Measurements from ENCODE around the gene OR2T3. TPM values are rescaled to one million over a fixed set of nuclear protein-coding genes. Genes with fewer than 3 reads are reported as not detected.
"Not testable (repeated sequence)": the region's sequence is repeated elsewhere in the genome, so short reads cannot be mapped to it uniquely, and the experiment has no call there.

Gene OR2T3
- total and polyA plus RNA-seq, 2 of the 4 experiments (the other 2 are of a cell fraction), result not detected

GRCh38 chr1:248445399-248445798 lies 27.8 kb upstream of the OR2T3 start, which contains the start of gene OR2T2:
Gene OR2T2, plus strand, starts transcription at chr1:248445637. Its CDS starts 7,161 bp downstream, at chr1:248452798.
- H3K27me3 ChIP-seq (ENCODE audit: control insufficient read depth, insufficient read depth, low read length); in situ Hi-C loops (cut with MboI; ENCODE audit: low sequenced_read_pairs); H3K18ac ChIP-seq (ENCODE audit: low read depth, low read length); CTCF ChIA-PET; DNase-seq; H3K9ac ChIP-seq (ENCODE audit: low read depth, low read length); H4K8ac ChIP-seq (ENCODE audit: low read depth in 2 of 2, low read length in 2 of 2); ATAC-seq (ENCODE audit: low read depth); H3K4me1 ChIP-seq (ENCODE audit: control insufficient read depth, insufficient read depth, low read length); H3K56ac ChIP-seq (ENCODE audit: extremely low read depth, insufficient read depth, low read length); H2AK9ac ChIP-seq (replicated peaks; ENCODE audit: low read depth, low read length, poor library complexity); H3K4me3 ChIP-seq (ENCODE audit: insufficient read depth, low read depth, low read length); H3K9me3 ChIP-seq (ENCODE audit: control insufficient read depth, insufficient read depth, low read length); H4K5ac ChIP-seq (ENCODE audit: low read depth, low read length); intact Hi-C loops (cut with micrococcal nuclease); H2AK5ac ChIP-seq (ENCODE audit: low read depth, low read length); dilution Hi-C loops (cut with HindIII; ENCODE audit: low sequenced_read_pairs, unreplicated experiment); POLR2A ChIA-PET (ENCODE audit: unreplicated experiment); H2BK20ac ChIP-seq (ENCODE audit: low read depth, low read length); H3K4me2 ChIP-seq (ENCODE audit: low read depth, low read length); H3K14ac ChIP-seq (replicated peaks; ENCODE audit: low read depth, low read length); H2BK15ac ChIP-seq (ENCODE audit: low read depth, low read length); H3K79me1 ChIP-seq (ENCODE audit: low read depth in 1 of 2, low read length in 2 of 2); H2BK5ac ChIP-seq (ENCODE audit: low read depth, low read length, poor library complexity, severe bottlenecking); BruUV-seq (replicated peaks); H4K91ac ChIP-seq (ENCODE audit: insufficient read depth, low read depth, low read length); H3K36me3 ChIP-seq (ENCODE audit: control insufficient read depth, insufficient read depth, low read length); H2AFZ ChIP-seq (replicated peaks; ENCODE audit: low read length, poor library complexity); H4K20me1 ChIP-seq (ENCODE audit: insufficient read depth, low read length); H3K27ac ChIP-seq (ENCODE audit: insufficient read depth, low read length); H3K23ac ChIP-seq (ENCODE audit: low read depth, low read length); H3K9me1 ChIP-seq (ENCODE audit: insufficient read depth, low read length); H2BK120ac ChIP-seq (ENCODE audit: low read depth, low read length); H3K4ac ChIP-seq (ENCODE audit: low read depth, low read length): not testable (repeated sequence)
- no CpG with 5 or more reads among the region's 2 CpGs for WGBS, 2 experiments (ENCODE audit: extremely low coverage in 2 of 2, insufficient read length in 1 of 2)

- CTCF ChIA-PET; H4K5ac ChIP-seq (ENCODE audit: low read depth, low read length); H3K18ac ChIP-seq (ENCODE audit: low read depth, low read length); H2BK15ac ChIP-seq (ENCODE audit: low read depth, low read length); H3K27ac ChIP-seq (ENCODE audit: insufficient read depth, low read length); H3K4me2 ChIP-seq (ENCODE audit: low read depth, low read length); H2AK5ac ChIP-seq (ENCODE audit: low read depth, low read length); H3K9me1 ChIP-seq (ENCODE audit: insufficient read depth, low read length); H3K4ac ChIP-seq (ENCODE audit: low read depth, low read length); H2AK9ac ChIP-seq (replicated peaks; ENCODE audit: low read depth, low read length, poor library complexity); POLR2A ChIA-PET (ENCODE audit: unreplicated experiment); H3K4me3 ChIP-seq (ENCODE audit: insufficient read depth, low read depth, low read length); H3K9ac ChIP-seq (ENCODE audit: low read depth, low read length); H3K23ac ChIP-seq (ENCODE audit: low read depth, low read length); H2AFZ ChIP-seq (replicated peaks; ENCODE audit: low read length, poor library complexity); H3K36me3 ChIP-seq (ENCODE audit: control insufficient read depth, insufficient read depth, low read length); ATAC-seq (ENCODE audit: low read depth); in situ Hi-C loops (cut with MboI; ENCODE audit: low sequenced_read_pairs); H3K4me1 ChIP-seq (ENCODE audit: control insufficient read depth, insufficient read depth, low read length); intact Hi-C loops (cut with micrococcal nuclease); H4K20me1 ChIP-seq (ENCODE audit: insufficient read depth, low read length); H2BK20ac ChIP-seq (ENCODE audit: low read depth, low read length); H2BK120ac ChIP-seq (ENCODE audit: low read depth, low read length); H3K56ac ChIP-seq (ENCODE audit: extremely low read depth, insufficient read depth, low read length); dilution Hi-C loops (cut with HindIII; ENCODE audit: low sequenced_read_pairs, unreplicated experiment); H4K91ac ChIP-seq (ENCODE audit: insufficient read depth, low read depth, low read length); H2BK5ac ChIP-seq (ENCODE audit: low read depth, low read length, poor library complexity, severe bottlenecking); H3K9me3 ChIP-seq (ENCODE audit: control insufficient read depth, insufficient read depth, low read length); H3K79me1 ChIP-seq (ENCODE audit: low read depth in 1 of 2, low read length in 2 of 2); DNase-seq; H3K14ac ChIP-seq (replicated peaks; ENCODE audit: low read depth, low read length); BruUV-seq (replicated peaks); H3K27me3 ChIP-seq (ENCODE audit: control insufficient read depth, insufficient read depth, low read length); H4K8ac ChIP-seq (ENCODE audit: low read depth in 2 of 2, low read length in 2 of 2): not testable (repeated sequence)
- WGBS, 2 experiments (ENCODE audit: extremely low coverage in 2 of 2, insufficient read length in 1 of 2), result no CpG with 5 or more reads among the region's 4 CpGs
These were observed 24.6 kb upstream of the OR2T3 start for GRCh38 chr1:248448409-248449074.
